Neural cell (in vitro differentiated cells): ENCODE results near the gene PANK1.

ENCODE experiments used
- EP300 ChIP-seq: fragments of 450-650 bp; conservative IDR thresholded peaks from 2 replicates; pipeline ENCODE4 v1.6.1; 2014; ENCODE audit warnings: antibody characterized with exemption, mild to moderate bottlenecking, moderate library complexity; ENCODE audit not compliant: poor library complexity, severe bottlenecking
- EZH2 ChIP-seq: fragments of 200-600, 300-800 bp; shearing (Covaris generic), sonication (generic); IDR thresholded peaks from 2 replicates; pipeline ENCODE4 v1.6.1; 2014; ENCODE audit warnings: antibody characterized with exemption, low read length, borderline replicate concordance, mild to moderate bottlenecking; ENCODE audit not compliant: insufficient read depth, poor library complexity, severe bottlenecking
- POLR2AphosphoS5 ChIP-seq: IDR thresholded peaks from 2 replicates; pipeline ENCODE4 v1.6.1; 2012
- RAD21 ChIP-seq: fragments of 450-650 bp; conservative IDR thresholded peaks from 2 replicates; pipeline ENCODE4 v1.6.1; 2014; ENCODE audit warnings: antibody characterized with exemption, mild to moderate bottlenecking, moderate library complexity
- SMC3 ChIP-seq: fragments of 450-650 bp; conservative IDR thresholded peaks from 2 replicates; pipeline ENCODE4 v1.6.1; 2014; ENCODE audit warnings: antibody characterized with exemption, mild to moderate bottlenecking, moderate library complexity; ENCODE audit not compliant: poor library complexity
- TAF1 ChIP-seq: IDR thresholded peaks from 2 replicates; pipeline ENCODE4 v1.6.1; 2012; ENCODE audit warnings: low read depth
- TF ChIP-seq, protein P1 (sequence below): fragments of 450-650 bp; IDR thresholded peaks from 2 replicates; pipeline ENCODE4 v1.5.1; 2014; ENCODE audit warnings: antibody characterized with exemption, mild to moderate bottlenecking, moderate library complexity; ENCODE audit not compliant: poor library complexity, severe bottlenecking
- TF ChIP-seq, protein P2 (sequence below): IDR thresholded peaks from 2 replicates; pipeline ENCODE4 v1.6.1; 2012; ENCODE audit warnings: borderline replicate concordance

DNA sequence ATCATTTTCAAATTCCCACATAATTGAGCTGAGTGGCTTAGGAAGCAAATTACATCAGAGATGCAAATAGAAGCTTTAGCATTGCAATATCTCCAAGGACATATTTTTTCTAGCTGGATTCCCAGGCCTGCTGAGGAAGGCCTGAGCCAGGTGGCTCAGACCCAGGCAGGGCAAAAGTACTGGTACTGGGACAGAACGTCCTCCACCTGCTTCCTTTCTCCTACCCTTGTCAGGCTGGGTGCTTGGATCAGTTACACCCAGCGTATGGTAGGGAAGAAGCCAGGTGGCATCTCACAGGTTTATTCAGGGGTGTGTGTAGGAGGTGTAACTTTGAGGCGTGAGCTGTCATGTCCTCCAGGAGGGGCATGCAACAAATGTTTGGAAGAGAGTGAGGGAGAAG lies 3.0 kb upstream of the PANK1 start:
- TF ChIP-seq POLR2AphosphoS5 (no peak), TAF1 (no peak), SMC3 (no peak), EP300 (no peak), EZH2 (no peak), RAD21 (no peak)
- TF ChIP-seq, protein P1, sequence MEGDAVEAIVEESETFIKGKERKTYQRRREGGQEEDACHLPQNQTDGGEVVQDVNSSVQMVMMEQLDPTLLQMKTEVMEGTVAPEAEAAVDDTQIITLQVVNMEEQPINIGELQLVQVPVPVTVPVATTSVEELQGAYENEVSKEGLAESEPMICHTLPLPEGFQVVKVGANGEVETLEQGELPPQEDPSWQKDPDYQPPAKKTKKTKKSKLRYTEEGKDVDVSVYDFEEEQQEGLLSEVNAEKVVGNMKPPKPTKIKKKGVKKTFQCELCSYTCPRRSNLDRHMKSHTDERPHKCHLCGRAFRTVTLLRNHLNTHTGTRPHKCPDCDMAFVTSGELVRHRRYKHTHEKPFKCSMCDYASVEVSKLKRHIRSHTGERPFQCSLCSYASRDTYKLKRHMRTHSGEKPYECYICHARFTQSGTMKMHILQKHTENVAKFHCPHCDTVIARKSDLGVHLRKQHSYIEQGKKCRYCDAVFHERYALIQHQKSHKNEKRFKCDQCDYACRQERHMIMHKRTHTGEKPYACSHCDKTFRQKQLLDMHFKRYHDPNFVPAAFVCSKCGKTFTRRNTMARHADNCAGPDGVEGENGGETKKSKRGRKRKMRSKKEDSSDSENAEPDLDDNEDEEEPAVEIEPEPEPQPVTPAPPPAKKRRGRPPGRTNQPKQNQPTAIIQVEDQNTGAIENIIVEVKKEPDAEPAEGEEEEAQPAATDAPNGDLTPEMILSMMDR, result no peak
- TF ChIP-seq, protein P2, sequence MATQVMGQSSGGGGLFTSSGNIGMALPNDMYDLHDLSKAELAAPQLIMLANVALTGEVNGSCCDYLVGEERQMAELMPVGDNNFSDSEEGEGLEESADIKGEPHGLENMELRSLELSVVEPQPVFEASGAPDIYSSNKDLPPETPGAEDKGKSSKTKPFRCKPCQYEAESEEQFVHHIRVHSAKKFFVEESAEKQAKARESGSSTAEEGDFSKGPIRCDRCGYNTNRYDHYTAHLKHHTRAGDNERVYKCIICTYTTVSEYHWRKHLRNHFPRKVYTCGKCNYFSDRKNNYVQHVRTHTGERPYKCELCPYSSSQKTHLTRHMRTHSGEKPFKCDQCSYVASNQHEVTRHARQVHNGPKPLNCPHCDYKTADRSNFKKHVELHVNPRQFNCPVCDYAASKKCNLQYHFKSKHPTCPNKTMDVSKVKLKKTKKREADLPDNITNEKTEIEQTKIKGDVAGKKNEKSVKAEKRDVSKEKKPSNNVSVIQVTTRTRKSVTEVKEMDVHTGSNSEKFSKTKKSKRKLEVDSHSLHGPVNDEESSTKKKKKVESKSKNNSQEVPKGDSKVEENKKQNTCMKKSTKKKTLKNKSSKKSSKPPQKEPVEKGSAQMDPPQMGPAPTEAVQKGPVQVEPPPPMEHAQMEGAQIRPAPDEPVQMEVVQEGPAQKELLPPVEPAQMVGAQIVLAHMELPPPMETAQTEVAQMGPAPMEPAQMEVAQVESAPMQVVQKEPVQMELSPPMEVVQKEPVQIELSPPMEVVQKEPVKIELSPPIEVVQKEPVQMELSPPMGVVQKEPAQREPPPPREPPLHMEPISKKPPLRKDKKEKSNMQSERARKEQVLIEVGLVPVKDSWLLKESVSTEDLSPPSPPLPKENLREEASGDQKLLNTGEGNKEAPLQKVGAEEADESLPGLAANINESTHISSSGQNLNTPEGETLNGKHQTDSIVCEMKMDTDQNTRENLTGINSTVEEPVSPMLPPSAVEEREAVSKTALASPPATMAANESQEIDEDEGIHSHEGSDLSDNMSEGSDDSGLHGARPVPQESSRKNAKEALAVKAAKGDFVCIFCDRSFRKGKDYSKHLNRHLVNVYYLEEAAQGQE, result no peak
